Transverse colon (tissue), 4 donors: Measurements from ENCODE around the gene AICDA.

ENCODE experiments used
- CTCF ChIP-seq, 5 experiments: fragments of 200-600 bp in 3 of 5; fragments of 450-650 bp in 2 of 5; sonication (generic) in 3 of 5; IDR thresholded peaks; 1 replicate in 2 of 5; 2 replicates in 3 of 5; pipeline ENCODE4 v1.5.1; 2016 to 2017; ENCODE audit warnings: antibody characterized with exemption in 5 of 5, inconsistent platforms in 3 of 5, mild to moderate bottlenecking in 2 of 5, moderate library complexity in 1 of 5
- POLR2A ChIP-seq: fragments of 450-650 bp; IDR thresholded peaks from one replicate; pipeline ENCODE4 v1.6.1; 2016; ENCODE audit warnings: antibody characterized with exemption, mild to moderate bottlenecking, moderate library complexity
- POLR2AphosphoS5 ChIP-seq, 3 donors: sonication (generic); formaldehyde crosslinking; IDR thresholded peaks; one replicate each; pipeline ENCODE4 v1.6.1; 2016; ENCODE audit warnings: antibody characterized with exemption in 3 of 3

GRCh38 chr12:8606890-8607289 lies 5.8 kb downstream of the AICDA start:
- no peak for TF ChIP-seq POLR2AphosphoS5 (IDR thresholded peaks at IDR 0.05)
- TF ChIP-seq CTCF (IDR thresholded peaks at IDR 0.05), result no peak
- TF ChIP-seq POLR2A, result no peak
